Measurements from ENCODE around the gene SIL1. TPM values are rescaled to one million over a fixed set of nuclear protein-coding genes. Genes with fewer than 3 reads are reported as not detected.

The SIL1 gene
- total and polyA plus RNA-seq, 2 of the 4 experiments (the other 2 are of a cell fraction) = 56.1 to 66.0 TPM

GRCh38 chr5:138978581-138978980, 219.6 kb downstream of the SIL1 start:
- H4K5ac ChIP-seq (ENCODE audit: low read depth, low read length) = no peak overlapping the region
- H3K79me1 ChIP-seq (ENCODE audit: low read depth in 1 of 2, low read length in 2 of 2) = peaks cover 0 to 11% of the 10 kb centered on the region in 2 experiments; a peak in 1 of 4 replicates
- peaks cover 25% of the 10 kb centered on the region for H3K9me1 ChIP-seq (ENCODE audit: insufficient read depth, low read length)
- H3K18ac ChIP-seq (ENCODE audit: low read depth, low read length) = peak overlapping the region; percentile 44; the same call in 1 of the 2 replicates
- POLR2A ChIA-PET (ENCODE audit: unreplicated experiment) = no interaction called here
- ATAC-seq (ENCODE audit: low read depth) = no peak
- H3K36me3 ChIP-seq (ENCODE audit: control insufficient read depth, insufficient read depth, low read length) = no peaks in the 10 kb centered on the region
- no peak overlapping the region for H2AK5ac ChIP-seq (ENCODE audit: low read depth, low read length)
- CTCF ChIA-PET = no interaction called here
- H3K4me1 ChIP-seq (ENCODE audit: control insufficient read depth, insufficient read depth, low read length) = peaks cover 13% of the 10 kb centered on the region
- no peak overlapping the region for H2BK120ac ChIP-seq (ENCODE audit: low read depth, low read length)
- H3K27ac ChIP-seq (ENCODE audit: insufficient read depth, low read length) = no peak overlapping the region
- H3K23ac ChIP-seq (ENCODE audit: low read depth, low read length) = 0 out of 2 replicates have a peak overlapping the region, but pooled peaks have one; percentile 52
- H3K14ac ChIP-seq (replicated peaks; ENCODE audit: low read depth, low read length) = peak overlapping the region; percentile 31; the same call in 1 of the 2 replicates
- no peak overlapping the region for H2BK15ac ChIP-seq (ENCODE audit: low read depth, low read length)
- H3K4me2 ChIP-seq (ENCODE audit: low read depth, low read length) = no peak overlapping the region
- no TSS peak for BruUV-seq (replicated peaks)
- H3K9ac ChIP-seq (ENCODE audit: low read depth, low read length) = no peak overlapping the region
- TF ChIP-seq SMC3 (IDR thresholded peaks at IDR 0.05; ENCODE audit: low read depth, low read length) (no peak), MAFK (IDR thresholded peaks at IDR 0.05; ENCODE audit: low read depth, low read length) (no peak), CTCF (conservative IDR thresholded peaks at IDR 0.05; ENCODE audit: low read depth, low read length) (no peak), MAZ (IDR thresholded peaks at IDR 0.05; ENCODE audit: borderline replicate concordance, low read depth, low read length) (no peak), CHD1 (IDR thresholded peaks at IDR 0.05; ENCODE audit: low read depth, low read length) (no peak)
- H3K9me3 ChIP-seq (ENCODE audit: control insufficient read depth, insufficient read depth, low read length) = no peaks in the 10 kb centered on the region
- no CpG with 5 or more reads among the region's 1 CpG for WGBS, 2 experiments (ENCODE audit: extremely low coverage in 2 of 2, insufficient read length in 1 of 2)
- dilution Hi-C loops (cut with HindIII; ENCODE audit: low sequenced_read_pairs, unreplicated experiment) = no loop called here
- no peak overlapping the region for H3K4me3 ChIP-seq (ENCODE audit: insufficient read depth, low read depth, low read length)
- no peak overlapping the region for H4K91ac ChIP-seq (ENCODE audit: insufficient read depth, low read depth, low read length)
- peak overlapping the region; percentile 28 for H2BK5ac ChIP-seq (ENCODE audit: low read depth, low read length, poor library complexity, severe bottlenecking)
- no peak overlapping the region for H2AFZ ChIP-seq (replicated peaks; ENCODE audit: low read length, poor library complexity)
- intact Hi-C loops (cut with micrococcal nuclease) = no loop called here
- no peak overlapping the region for H3K56ac ChIP-seq (ENCODE audit: extremely low read depth, insufficient read depth, low read length)
- peak overlapping the region in 1 of 2 experiments; percentile 2; a peak in 1 of 4 replicates for H4K8ac ChIP-seq (ENCODE audit: low read depth in 2 of 2, low read length in 2 of 2)
- H2AK9ac ChIP-seq (replicated peaks; ENCODE audit: low read depth, low read length, poor library complexity) = no peak overlapping the region
- no peak for DNase-seq
- 0 out of 2 replicates have a peak overlapping the region, but pooled peaks have one; percentile 19 for H3K4ac ChIP-seq (ENCODE audit: low read depth, low read length)
- no peaks in the 10 kb centered on the region for H3K27me3 ChIP-seq (ENCODE audit: control insufficient read depth, insufficient read depth, low read length)
- H4K20me1 ChIP-seq (ENCODE audit: insufficient read depth, low read length) = no peaks in the 10 kb centered on the region
- in situ Hi-C loops (cut with MboI; ENCODE audit: low sequenced_read_pairs) = no loop called here
- H2BK20ac ChIP-seq (ENCODE audit: low read depth, low read length) = no peak overlapping the region
